K562 (cell line): ENCODE data around the gene PALM3. TPM values are rescaled to one million over a fixed set of nuclear protein-coding genes. Genes with fewer than 3 reads are reported as not detected.

Source experiments
- BRD4 ChIP-seq: fragments of 200-600 bp; sonication (generic); IDR thresholded peaks from 2 replicates; pipeline ENCODE4 v1.6.1; 2017; ENCODE audit warnings: inconsistent platforms
- CBX2 ChIP-seq: fragments of 200-600 bp; sonication (generic); IDR thresholded peaks from one replicate; pipeline ENCODE4 v1.6.1; 2012; ENCODE audit warnings: mild to moderate bottlenecking, low read length, inconsistent platforms; ENCODE audit not compliant: insufficient read depth, poor library complexity, severe bottlenecking
- CTBP1 ChIP-seq: fragments of 450-650 bp; IDR thresholded peaks from 2 replicates; pipeline ENCODE4 v1.6.1; 2016; ENCODE audit warnings: borderline replicate concordance
- FOS ChIP-seq: IDR thresholded peaks from 3 replicates; pipeline ENCODE4 v1.6.1; 2011; ENCODE audit not compliant: insufficient read length; ENCODE audit errors: extremely low read depth
- HNRNPH1 ChIP-seq: fragments of 200-400 bp; formaldehyde crosslinking; optimal IDR thresholded peaks from 2 replicates; pipeline ENCODE3; 2017; ENCODE audit warnings: low read depth, mild to moderate bottlenecking, low read length, moderate library complexity
- HNRNPLL ChIP-seq: fragments of 200-400 bp; formaldehyde crosslinking; IDR thresholded peaks from 2 replicates; pipeline ENCODE4 v1.6.1; 2017; ENCODE audit warnings: low read length, low read depth, mild to moderate bottlenecking; ENCODE audit not compliant: poor library complexity, severe bottlenecking
- IFI16 ChIP-seq: fragments of 250-450 bp; sonication (Bioruptor Pico); IDR thresholded peaks from 2 replicates; pipeline ENCODE4 v2.1.2; 2022; ENCODE audit warnings: mild to moderate bottlenecking, inconsistent platforms
- NCOA1 ChIP-seq: fragments of 450-650 bp; IDR thresholded peaks from 2 replicates; pipeline ENCODE4 v1.6.1; 2016; ENCODE audit warnings: low read depth
- NFE2L1 ChIP-seq: fragments of 450-650 bp; IDR thresholded peaks from 2 replicates; pipeline ENCODE4 v1.6.1; 2016; ENCODE audit warnings: missing genetic modification characterization, low read depth, mild to moderate bottlenecking, missing compliant biosample characterization, moderate library complexity, borderline replicate concordance
- PYGO2 ChIP-seq: fragments of 450-650 bp; IDR thresholded peaks from 2 replicates; pipeline ENCODE4 v1.6.1; 2016; ENCODE audit warnings: mild to moderate bottlenecking, missing genetic modification characterization, moderate library complexity, missing compliant biosample characterization
- SLC30A9 ChIP-seq: fragments of 250-450 bp; sonication (Bioruptor Pico); IDR thresholded peaks from 2 replicates; pipeline ENCODE4 v1.8.0; 2022; ENCODE audit warnings: mild to moderate bottlenecking, moderate library complexity
- SMC3 ChIP-seq: conservative IDR thresholded peaks from 2 replicates; pipeline ENCODE4 v1.6.1; 2011; ENCODE audit warnings: low read depth, low read length, improper control_type of control experiment; ENCODE audit not compliant: insufficient read depth
- TAL1 ChIP-seq: fragments of 450-650 bp; IDR thresholded peaks from 2 replicates; pipeline ENCODE4 v1.6.1; 2016; ENCODE audit warnings: mild to moderate bottlenecking
- YBX1 ChIP-seq: fragments of 450-650 bp; IDR thresholded peaks from 2 replicates; pipeline ENCODE4 v1.7.1; 2016; ENCODE audit warnings: mild to moderate bottlenecking
- ZBTB49 ChIP-seq: sonication (generic); formaldehyde crosslinking; IDR thresholded peaks from 2 replicates; pipeline ENCODE4 v1.8.0; 2022; ENCODE audit warnings: missing genetic modification reagents, mild to moderate bottlenecking, borderline replicate concordance
- ZBTB8A ChIP-seq: fragments of 450-650 bp; IDR thresholded peaks from 2 replicates; pipeline ENCODE4 v1.6.1; 2018; ENCODE audit warnings: mild to moderate bottlenecking, moderate library complexity; ENCODE audit not compliant: partially characterized antibody
- ZFX ChIP-seq: sonication (generic); formaldehyde crosslinking; IDR thresholded peaks from 2 replicates; pipeline ENCODE4 v1.8.0; 2022; ENCODE audit warnings: mild to moderate bottlenecking, missing genetic modification reagents, moderate library complexity
- ZNF253 ChIP-seq: fragments of 250-450 bp; sonication (Bioruptor Pico); conservative IDR thresholded peaks from 2 replicates; pipeline ENCODE4 v1.6.1; 2021; ENCODE audit warnings: mild to moderate bottlenecking
- ZNF280A ChIP-seq: fragments of 450-650 bp; IDR thresholded peaks from 2 replicates; pipeline ENCODE4 v1.6.1; 2018; ENCODE audit warnings: mild to moderate bottlenecking, low read depth; ENCODE audit not compliant: partially characterized antibody
- polyA plus RNA-seq, 8 experiments: library from polyadenylated mRNA; depleted of rRNA in 4 of 8; stranded (reverse) in 5 of 8; unstranded in 3 of 8; fragments of >200 nt; fragmentation: Nextera tagmentation in 2 of 8; fragmentation: Illumina TruSeq in 1 of 8; extraction: Ambion mirVana in 2 of 8; extraction: Trizol in 1 of 8; gene quantifications; 2 replicates each; pipeline versions ENCODE4 v1.2.1 to v1.2.3, GENCODE V29; 2011 to 2014; ENCODE audit warnings: inconsistent platforms in 1 of 8, missing spikeins in 1 of 8
- total RNA-seq, 7 experiments: library from RNA; depleted of rRNA in 6 of 7; stranded (reverse); fragments of >200 nt in 6 of 7; fragmentation: Illumina TruSeq in 2 of 7; extraction: Trizol in 2 of 7; gene quantifications; 2 replicates each; pipeline versions ENCODE4 v1.2.1 to v1.2.3, GENCODE V29; 2011 to 2021; ENCODE audit warnings: low replicate concordance in 1 of 7
- TF ChIP-seq, protein P1 (sequence below): sonication (generic); formaldehyde crosslinking; IDR thresholded peaks from 2 replicates; pipeline ENCODE4 v1.4.0; 2020; ENCODE audit warnings: mild to moderate bottlenecking, missing genetic modification reagents
- TF ChIP-seq, protein P2 (sequence below), 3 experiments: IDR thresholded peaks in 2 of 3; conservative IDR thresholded peaks in 1 of 3; 2 replicates each; pipeline ENCODE4 v1.5.1; 2011 to 2012; ENCODE audit warnings: low read length in 3 of 3, mild to moderate bottlenecking in 3 of 3, control low read depth in 2 of 3, improper control_type of control experiment in 1 of 3, inconsistent platforms in 1 of 3, low read depth in 1 of 3, mixed read lengths in 1 of 3, moderate library complexity in 1 of 3; ENCODE audit not compliant: insufficient read depth in 2 of 3

The PALM3 gene
- total and polyA plus RNA-seq, 9 of the 15 experiments (the other 6 are each of a cell fraction or from before 2014, with no cell fraction given) = 0.07 to 9.3 (median 3.3) TPM

DNA sequence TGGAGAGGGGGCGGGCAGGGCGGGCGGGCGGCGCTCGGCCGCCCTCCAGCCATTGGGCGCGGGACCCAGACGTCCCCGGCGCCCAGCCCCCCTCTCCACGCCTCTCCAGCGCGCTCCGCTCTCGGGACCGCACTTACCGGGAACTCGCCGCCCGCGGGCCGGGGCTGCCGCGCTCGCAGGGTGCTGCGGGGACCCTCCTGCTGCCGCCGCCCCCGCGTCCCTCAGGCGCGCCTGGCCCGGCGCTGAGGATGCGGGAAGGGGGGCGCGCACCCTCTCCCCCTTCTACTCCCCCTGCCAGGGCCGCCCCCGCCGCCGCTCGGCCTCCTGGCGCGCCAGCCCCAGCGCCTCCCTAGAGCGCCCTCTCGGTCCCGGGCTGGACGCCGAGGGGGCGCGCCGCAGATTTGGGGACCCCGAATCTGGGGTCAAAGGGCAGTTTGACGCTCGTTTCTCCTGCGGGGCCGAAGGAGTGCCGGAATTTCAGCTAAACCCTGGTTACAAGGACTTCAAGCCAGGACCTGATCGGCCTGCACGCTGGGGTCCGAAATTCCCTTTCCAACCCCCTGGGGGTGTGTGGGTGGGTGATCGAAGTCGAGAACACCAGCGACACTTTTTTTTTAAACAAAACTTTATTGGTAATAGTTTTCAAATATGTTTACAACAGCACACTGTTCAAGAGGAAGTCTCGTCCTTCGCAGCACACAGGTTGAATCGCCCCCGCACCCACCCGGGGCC is 29.4 kb upstream of the PALM3 start (continued):
- TF ChIP-seq HNRNPLL (no peak), ZNF280A (no peak), NFE2L1 (tag) (no peak), ZNF253 (no peak), ZFX (peak; percentile 69), CTBP1 (peak; percentile 99), NCOA1 (0 out of 2 replicates have a peak, but pooled peaks have one; percentile 19), ZBTB8A (no peak), SLC30A9 (CRISPR knock-in tag) (no peak), BRD4 (no peak), ZBTB49 (CRISPR knock-in tag) (no peak), IFI16 (no peak), SMC3 (no peak), TAL1 (no peak; the same call in 1 of the 2 replicates), FOS (no peak), YBX1 (no peak), PYGO2 (no peak), CBX2 (no peak), HNRNPH1 (no peak)
- TF ChIP-seq, protein P1, sequence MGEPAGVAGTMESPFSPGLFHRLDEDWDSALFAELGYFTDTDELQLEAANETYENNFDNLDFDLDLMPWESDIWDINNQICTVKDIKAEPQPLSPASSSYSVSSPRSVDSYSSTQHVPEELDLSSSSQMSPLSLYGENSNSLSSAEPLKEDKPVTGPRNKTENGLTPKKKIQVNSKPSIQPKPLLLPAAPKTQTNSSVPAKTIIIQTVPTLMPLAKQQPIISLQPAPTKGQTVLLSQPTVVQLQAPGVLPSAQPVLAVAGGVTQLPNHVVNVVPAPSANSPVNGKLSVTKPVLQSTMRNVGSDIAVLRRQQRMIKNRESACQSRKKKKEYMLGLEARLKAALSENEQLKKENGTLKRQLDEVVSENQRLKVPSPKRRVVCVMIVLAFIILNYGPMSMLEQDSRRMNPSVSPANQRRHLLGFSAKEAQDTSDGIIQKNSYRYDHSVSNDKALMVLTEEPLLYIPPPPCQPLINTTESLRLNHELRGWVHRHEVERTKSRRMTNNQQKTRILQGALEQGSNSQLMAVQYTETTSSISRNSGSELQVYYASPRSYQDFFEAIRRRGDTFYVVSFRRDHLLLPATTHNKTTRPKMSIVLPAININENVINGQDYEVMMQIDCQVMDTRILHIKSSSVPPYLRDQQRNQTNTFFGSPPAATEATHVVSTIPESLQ (CRISPR knock-in tag) = no peak
- TF ChIP-seq, protein P2, sequence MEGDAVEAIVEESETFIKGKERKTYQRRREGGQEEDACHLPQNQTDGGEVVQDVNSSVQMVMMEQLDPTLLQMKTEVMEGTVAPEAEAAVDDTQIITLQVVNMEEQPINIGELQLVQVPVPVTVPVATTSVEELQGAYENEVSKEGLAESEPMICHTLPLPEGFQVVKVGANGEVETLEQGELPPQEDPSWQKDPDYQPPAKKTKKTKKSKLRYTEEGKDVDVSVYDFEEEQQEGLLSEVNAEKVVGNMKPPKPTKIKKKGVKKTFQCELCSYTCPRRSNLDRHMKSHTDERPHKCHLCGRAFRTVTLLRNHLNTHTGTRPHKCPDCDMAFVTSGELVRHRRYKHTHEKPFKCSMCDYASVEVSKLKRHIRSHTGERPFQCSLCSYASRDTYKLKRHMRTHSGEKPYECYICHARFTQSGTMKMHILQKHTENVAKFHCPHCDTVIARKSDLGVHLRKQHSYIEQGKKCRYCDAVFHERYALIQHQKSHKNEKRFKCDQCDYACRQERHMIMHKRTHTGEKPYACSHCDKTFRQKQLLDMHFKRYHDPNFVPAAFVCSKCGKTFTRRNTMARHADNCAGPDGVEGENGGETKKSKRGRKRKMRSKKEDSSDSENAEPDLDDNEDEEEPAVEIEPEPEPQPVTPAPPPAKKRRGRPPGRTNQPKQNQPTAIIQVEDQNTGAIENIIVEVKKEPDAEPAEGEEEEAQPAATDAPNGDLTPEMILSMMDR (IDR thresholded peaks at IDR 0.05 in 2 of 3, conservative IDR thresholded peaks at IDR 0.05 in 1 of 3; ENCODE audit: insufficient read depth in 2 of 3, low read depth in 1 of 3, low read length in 3 of 3) = peak; percentile 53 to 72 (median 53)
